Smooth muscle cell of the brain vasculature (primary cell): ENCODE measurements around the gene TMEM101.
"Not testable (repeated sequence)": the region's sequence is repeated elsewhere in the genome, so short reads cannot be mapped to it uniquely, and the experiment has no call there.

Source experiments
- DNase-seq: peaks from one replicate; pipeline ENCODE4 v3.0.0-alpha.2; 2012; ENCODE audit warnings: low read depth, low spot score

TMEM101 gene

GRCh38 chr17:44024271-44024663 lies 9.5 kb upstream of the TMEM101 start:
- no peak for DNase-seq

- DNase-seq: no peak
These were observed 8.9 kb upstream of the TMEM101 start for GRCh38 chr17:44023545-44024270.

- DNase-seq: no peak
These were observed 7.5 kb upstream of the TMEM101 start for GRCh38 chr17:44022246-44022645.

- DNase-seq: not testable (repeated sequence)
These were observed 6.5 kb upstream of the TMEM101 start for GRCh38 chr17:44021227-44021626.

- no peak for DNase-seq
These were observed 678 bp downstream of the TMEM101 start for GRCh38 chr17:44014133-44014436.

- no peak for DNase-seq
These were observed 1.9 kb downstream of the TMEM101 start for GRCh38 chr17:44012874-44013273.

- DNase-seq: no peak
These were observed 2.4 kb downstream of the TMEM101 start for GRCh38 chr17:44012391-44012790.

GRCh38 chr17:44011876-44012275 lies 2.9 kb downstream of the TMEM101 start:
- DNase-seq: no peak

- peak; percentile 83 for DNase-seq
These were observed 3.7 kb downstream of the TMEM101 start for GRCh38 chr17:44010966-44011647.

- DNase-seq: no peak
These were observed 6.4 kb downstream of the TMEM101 start for GRCh38 chr17:44008205-44008909.

- no peak for DNase-seq
These were observed 7.2 kb downstream of the TMEM101 start for GRCh38 chr17:44007346-44008204.

GRCh38 chr17:44006598-44007345 lies 8.0 kb downstream of the TMEM101 start:
- DNase-seq: peak; percentile 95

GRCh38 chr17:44006272-44006597 lies 8.5 kb downstream of the TMEM101 start:
- no peak for DNase-seq

- DNase-seq: no peak
These were observed 9.1 kb downstream of the TMEM101 start for GRCh38 chr17:44005527-44006271.

- no peak for DNase-seq
These were observed 9.8 kb downstream of the TMEM101 start for GRCh38 chr17:44004761-44005526.

- no peak for DNase-seq
These were observed 10.5 kb downstream of the TMEM101 start, which contains the start of gene NAGS for GRCh38 chr17:44004077-44004760. TSS of gene NAGS (plus strand) at chr17:44004622. CDS start at chr17:44004664, 42 bp downstream.

- DNase-seq: peak; percentile 46
These were observed 12.5 kb downstream of the TMEM101 start for GRCh38 chr17:44002141-44002848.

- no peak for DNase-seq
These were observed 13.3 kb downstream of the TMEM101 start for GRCh38 chr17:44001461-44001920.
